Activated CD8-positive, alpha-beta memory T cell treated with anti-CD3 and anti-CD28 coated beads, Interleukin-2, amount 10 ng/mL, durations not matched to agents 7 days and 5 days (primary cell): Measurements from ENCODE around the gene OR13G1. TPM values are rescaled to one million over a fixed set of nuclear protein-coding genes. Genes with fewer than 3 reads are reported as not detected.
"Not testable (repeated sequence)": the region's sequence is repeated elsewhere in the genome, so short reads cannot be mapped to it uniquely, and the experiment has no call there.

Experiments used
- ATAC-seq: fragments of 150-1000 bp; cut with Tn5 transposase; one replicate; pipeline ENCODE4 v1.10.0; 2021; ENCODE audit warnings: moderate library complexity
- CTCF ChIA-PET: fragments of 350-600 bp; sonication (Branson Sonifier 250); formaldehyde crosslinking; loops from one replicate; lab custom pipeline; 2021; ENCODE audit warnings: antibody characterized with exemption; lab: Charles Lee
- DNase-seq: peaks from one replicate; pipeline ENCODE4 v3.0.0-alpha.2; 2020
- H3K27ac Mint-ChIP-seq: one replicate; pipeline ENCODE4 v1.8.0; 2021; ENCODE audit warnings: mild to moderate bottlenecking, mixed read lengths
- H3K27me3 Mint-ChIP-seq: one replicate; pipeline ENCODE4 v1.8.0; 2021; ENCODE audit warnings: mixed read lengths
- H3K36me3 Mint-ChIP-seq: one replicate; pipeline ENCODE4 v1.8.0; 2021; ENCODE audit warnings: mild to moderate bottlenecking, mixed read lengths
- H3K4me1 Mint-ChIP-seq: one replicate; pipeline ENCODE4 v1.8.0; 2021; ENCODE audit warnings: mixed read lengths
- H3K4me3 Mint-ChIP-seq: one replicate; pipeline ENCODE4 v1.8.0; 2021; ENCODE audit warnings: mild to moderate bottlenecking, moderate library complexity, mixed read lengths
- H3K9me3 Mint-ChIP-seq: one replicate; pipeline ENCODE4 v1.8.0; 2022; ENCODE audit warnings: low read depth, mixed read lengths
- total RNA-seq, 2 experiments: library from RNA; stranded (reverse); gene quantifications; one replicate each; pipeline ENCODE4 v1.2.3, GENCODE V29; 2021

Gene OR13G1
- total RNA-seq: not detected

DNA sequence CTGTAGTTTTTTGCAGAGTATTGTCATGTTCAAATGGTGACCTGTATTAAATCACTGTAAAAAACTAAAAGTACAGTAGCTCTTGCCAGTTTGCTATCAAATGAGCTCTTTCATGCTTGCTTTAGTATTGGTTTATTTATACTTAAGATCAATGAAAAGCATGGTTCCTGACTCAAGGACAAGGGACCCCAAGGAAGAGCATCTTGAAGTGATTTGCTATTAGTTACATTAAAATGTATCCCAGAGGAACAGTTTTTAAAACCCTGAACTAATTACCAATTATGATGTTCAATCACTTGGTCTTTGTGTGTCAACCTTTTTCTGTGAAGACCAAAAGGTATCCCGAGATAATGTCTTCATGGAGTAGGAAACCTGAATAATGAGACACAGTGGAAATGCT is at the start of gene OR13G1:
TSS of gene OR13G1 (minus strand) at position 101 of the 400 bp plus-strand sequence. CDS start 6,698 bp downstream, outside the sequence.
- no peak for ATAC-seq
- no peaks in the 10 kb centered on the region for H3K27me3 Mint-ChIP-seq
- CTCF ChIA-PET: no interaction called here

GRCh38 chr1:247721222-247721621 is 41.7 kb upstream of the OR13G1 start:
- no peak for ATAC-seq
- H3K9me3 Mint-ChIP-seq: peaks cover 9% of the 10 kb centered on the region
- H3K27me3 Mint-ChIP-seq: no peaks in the 10 kb centered on the region
- DNase-seq: no peak
- no peak overlapping the region for H3K27ac Mint-ChIP-seq
- no peaks in the 10 kb centered on the region for H3K36me3 Mint-ChIP-seq
- H3K4me1 Mint-ChIP-seq: no peaks in the 10 kb centered on the region
- no peak overlapping the region for H3K4me3 Mint-ChIP-seq
- CTCF ChIA-PET: no interaction called here

More for the DNA sequence above, at the start of gene OR13G1:
- no peaks in the 10 kb centered on the region for H3K9me3 Mint-ChIP-seq
- no peak within 1 kb of the TSS for H3K4me3 Mint-ChIP-seq
- no peak within 1 kb of the TSS for H3K27ac Mint-ChIP-seq
- no peaks in the 10 kb centered on the region for H3K36me3 Mint-ChIP-seq
- DNase-seq: no peak
- no peaks in the 10 kb centered on the region for H3K4me1 Mint-ChIP-seq

GRCh38 chr1:247716546-247716945 is 37.0 kb upstream of the OR13G1 start, which contains the start of gene OR6F1:
Gene OR6F1, minus strand, starts transcription at chr1:247716646. Its CDS starts 3,891 bp downstream, at chr1:247712755.
- Mint-ChIP-seq H3K4me3 (no peak within 1 kb of the TSS), H3K36me3 (no peaks in the 10 kb centered on the region), H3K4me1 (no peaks in the 10 kb centered on the region), H3K27ac (no peak within 1 kb of the TSS), H3K9me3 (peaks cover 6% of the 10 kb centered on the region), H3K27me3 (no peaks in the 10 kb centered on the region)
- DNase-seq (no peak), ATAC-seq (no peak)
- CTCF ChIA-PET: no interaction called here

- ATAC-seq: no peak
- H3K27me3 Mint-ChIP-seq: no peaks in the 10 kb centered on the region
- peaks cover 2% of the 10 kb centered on the region for H3K9me3 Mint-ChIP-seq
- H3K4me3 Mint-ChIP-seq: no peak overlapping the region
- H3K27ac Mint-ChIP-seq: no peak overlapping the region
- CTCF ChIA-PET: no interaction called here
- no peaks in the 10 kb centered on the region for H3K4me1 Mint-ChIP-seq
- DNase-seq: no peak
- no peaks in the 10 kb centered on the region for H3K36me3 Mint-ChIP-seq
Observed at GRCh38 chr1:247713753-247714152, 34.2 kb upstream of the OR13G1 start.

DNA sequence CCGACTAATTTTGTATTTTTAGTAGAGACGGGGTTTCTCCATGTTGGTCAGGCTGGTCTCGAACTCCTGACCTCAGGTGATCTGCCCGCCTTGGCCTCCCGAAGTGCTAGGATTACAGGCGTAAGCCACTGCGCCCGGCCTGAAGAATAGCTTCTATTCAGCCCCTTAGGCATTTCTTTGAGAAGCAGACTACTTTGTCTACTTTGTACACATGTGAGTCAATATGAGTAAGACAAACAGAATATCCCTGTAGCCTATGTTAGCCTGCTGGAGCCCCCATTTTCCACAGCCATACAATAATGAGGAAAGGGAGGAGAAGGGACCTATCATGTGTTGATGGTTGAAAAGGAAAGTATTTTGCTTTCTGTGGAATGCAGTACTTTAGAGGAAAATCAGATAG is 31.1 kb upstream of the OR13G1 start:
- H3K27me3 Mint-ChIP-seq, H3K4me1 Mint-ChIP-seq, ATAC-seq, H3K36me3 Mint-ChIP-seq, H3K4me3 Mint-ChIP-seq, CTCF ChIA-PET, DNase-seq, H3K9me3 Mint-ChIP-seq, H3K27ac Mint-ChIP-seq: not testable (repeated sequence)

DNA sequence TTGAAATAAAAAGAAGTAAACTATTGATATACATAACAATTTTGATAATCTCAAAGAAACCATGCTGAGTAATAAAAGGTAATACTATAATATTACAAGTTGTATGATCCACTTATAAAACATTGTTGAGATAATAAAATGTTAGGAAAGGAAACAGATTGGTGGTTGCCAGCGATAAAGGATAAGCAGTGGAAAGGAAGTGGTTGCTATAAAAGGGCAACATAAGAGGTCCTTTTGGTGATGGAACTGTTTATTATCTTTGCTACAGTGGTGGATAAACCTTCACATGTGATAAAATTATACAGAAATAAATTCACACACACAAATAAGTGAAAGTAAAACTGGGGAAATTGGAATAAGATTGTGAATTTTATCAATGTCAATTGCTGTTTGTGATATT is 21.8 kb upstream of the OR13G1 start:
- H3K27ac Mint-ChIP-seq: no peak overlapping the region
- DNase-seq: no peak
- no peak overlapping the region for H3K4me3 Mint-ChIP-seq
- CTCF ChIA-PET: no interaction called here
- no peak for ATAC-seq
- no peaks in the 10 kb centered on the region for H3K27me3 Mint-ChIP-seq
- no peaks in the 10 kb centered on the region for H3K4me1 Mint-ChIP-seq
- no peaks in the 10 kb centered on the region for H3K36me3 Mint-ChIP-seq
- H3K9me3 Mint-ChIP-seq: peaks cover 7% of the 10 kb centered on the region

DNA sequence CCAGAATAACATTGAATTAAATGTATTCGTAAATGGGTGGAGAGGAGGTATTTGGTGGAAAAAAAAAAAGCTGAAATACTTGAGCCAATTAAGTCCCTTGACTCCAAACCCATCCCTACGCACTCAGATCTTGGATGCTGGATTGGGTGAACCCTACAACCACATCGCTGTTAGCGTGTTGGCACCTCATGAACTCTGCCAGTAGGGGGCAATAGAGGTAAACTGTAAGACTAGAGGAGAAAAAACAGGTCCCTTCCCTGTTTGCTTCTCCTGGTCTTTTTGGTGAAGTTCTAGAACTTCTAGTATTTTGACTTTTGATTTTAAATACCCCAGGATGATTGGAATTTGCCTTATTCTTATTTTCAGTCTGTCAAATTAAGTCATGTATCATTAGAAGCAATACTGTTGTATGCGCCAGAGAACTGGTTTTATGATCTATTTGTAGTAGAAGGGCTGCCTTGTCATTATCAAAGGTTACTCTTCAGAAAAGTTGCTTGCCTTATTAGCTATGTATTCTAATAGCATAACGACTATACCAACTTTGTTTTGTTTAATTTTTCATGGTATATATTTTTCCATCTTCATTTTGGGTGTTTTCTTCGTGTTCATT is 1.9 kb upstream of the OR13G1 start:
- H3K4me3 Mint-ChIP-seq: no peak overlapping the region
- peak; percentile 55 for ATAC-seq

DNA sequence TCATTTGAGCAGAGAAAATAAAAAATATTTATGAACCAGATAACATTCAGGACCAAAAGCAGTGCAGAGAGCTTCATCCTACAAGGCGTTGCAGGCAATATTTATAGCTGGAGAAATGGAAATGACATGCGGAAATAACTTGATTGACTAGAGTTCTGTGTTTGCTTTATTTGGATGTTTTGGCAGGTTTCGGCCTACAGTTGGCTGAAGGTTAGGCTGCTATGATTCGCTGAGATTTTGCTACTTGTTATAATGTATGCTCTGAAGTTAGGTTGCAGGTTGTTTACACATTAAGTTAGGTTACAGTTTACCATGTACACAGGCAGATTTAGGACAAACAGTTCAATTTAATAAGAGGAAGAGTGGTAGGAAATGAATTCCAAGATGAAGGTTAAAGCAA is 632 bp upstream of the OR13G1 start:
- Mint-ChIP-seq H3K4me3 (no peak overlapping the region), H3K36me3 (no peaks in the 10 kb centered on the region), H3K4me1 (no peaks in the 10 kb centered on the region), H3K9me3 (no peaks in the 10 kb centered on the region), H3K27me3 (no peaks in the 10 kb centered on the region), H3K27ac (no peak overlapping the region)
- CTCF ChIA-PET: no interaction called here
- ATAC-seq (no peak), DNase-seq (no peak)

More for the DNA sequence above, 1.9 kb upstream of the OR13G1 start:
- Mint-ChIP-seq H3K27me3 (no peaks in the 10 kb centered on the region), H3K9me3 (no peaks in the 10 kb centered on the region), H3K36me3 (no peaks in the 10 kb centered on the region), H3K4me1 (no peaks in the 10 kb centered on the region), H3K27ac (no peak overlapping the region)
- peak; percentile 51 for DNase-seq
- CTCF ChIA-PET: no interaction called here

GRCh38 chr1:247669225-247669624 is 10.3 kb downstream of the OR13G1 start:
- CTCF ChIA-PET: no interaction called here
- Mint-ChIP-seq H3K9me3 (no peaks in the 10 kb centered on the region), H3K27ac (no peak overlapping the region), H3K27me3 (no peaks in the 10 kb centered on the region), H3K36me3 (no peaks in the 10 kb centered on the region), H3K4me1 (no peaks in the 10 kb centered on the region), H3K4me3 (no peak overlapping the region)
- DNase-seq (no peak), ATAC-seq (no peak)

- Mint-ChIP-seq H3K27ac (no peak overlapping the region), H3K9me3 (peaks cover 2% of the 10 kb centered on the region), H3K4me3 (no peak overlapping the region), H3K4me1 (no peaks in the 10 kb centered on the region), H3K27me3 (no peaks in the 10 kb centered on the region), H3K36me3 (no peaks in the 10 kb centered on the region)
- no peak for DNase-seq
- CTCF ChIA-PET: no interaction called here
- ATAC-seq: no peak
Observed at GRCh38 chr1:247656221-247656875, 23.2 kb downstream of the OR13G1 start.

DNA sequence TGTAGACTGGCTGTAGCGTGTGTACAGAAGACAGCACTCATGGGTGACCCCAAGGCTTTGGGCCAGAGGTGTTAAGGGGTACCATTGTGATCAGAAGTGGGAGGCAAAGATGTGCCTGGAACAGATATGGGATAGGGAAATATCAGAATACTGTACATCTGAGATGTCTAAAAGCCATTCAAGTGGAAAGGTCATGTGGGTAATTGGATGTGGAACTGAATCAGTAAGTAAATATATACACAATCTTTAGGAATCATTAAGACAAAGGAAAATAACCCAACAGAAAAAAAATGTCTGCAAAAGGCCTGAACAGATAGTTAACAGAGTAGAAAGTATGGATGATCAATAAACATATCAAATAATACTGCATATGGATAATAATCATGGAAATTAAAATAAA is 26.5 kb downstream of the OR13G1 start:
- Mint-ChIP-seq H3K27ac (no peak overlapping the region), H3K9me3 (peaks cover 2% of the 10 kb centered on the region), H3K4me1 (no peaks in the 10 kb centered on the region), H3K27me3 (no peaks in the 10 kb centered on the region), H3K36me3 (no peaks in the 10 kb centered on the region), H3K4me3 (no peak overlapping the region)
- CTCF ChIA-PET: no interaction called here
- ATAC-seq (no peak), DNase-seq (no peak)

DNA sequence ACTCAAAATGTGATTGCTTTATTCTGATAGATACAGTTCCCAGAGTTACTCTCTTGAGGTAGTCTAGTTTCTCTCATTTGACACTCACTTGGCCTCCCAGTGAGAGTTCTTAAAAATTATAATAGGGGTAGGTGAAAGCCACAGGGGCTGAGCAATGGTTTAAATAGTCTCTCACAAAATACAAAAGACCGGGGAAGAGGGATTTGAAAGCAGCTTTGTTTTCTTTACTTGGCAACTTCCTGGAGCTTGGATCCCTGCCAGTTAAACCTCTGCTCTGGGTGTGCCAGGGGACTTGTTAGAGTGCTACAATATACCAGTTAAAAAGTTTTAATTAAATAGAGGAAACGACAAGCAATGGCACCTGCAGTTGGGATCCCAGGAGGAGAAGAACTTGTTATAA is 31.7 kb downstream of the OR13G1 start:
- H3K4me1 Mint-ChIP-seq: no peaks in the 10 kb centered on the region
- H3K27ac Mint-ChIP-seq: no peak overlapping the region

GRCh38 chr1:247646867-247647266 is 32.7 kb downstream of the OR13G1 start:
- H3K36me3 Mint-ChIP-seq: no peaks in the 10 kb centered on the region
- H3K9me3 Mint-ChIP-seq: no peaks in the 10 kb centered on the region
- no peak overlapping the region for H3K27ac Mint-ChIP-seq
- H3K4me3 Mint-ChIP-seq: no peak overlapping the region
- H3K27me3 Mint-ChIP-seq: no peaks in the 10 kb centered on the region
- CTCF ChIA-PET: no interaction called here
- no peak for DNase-seq
- ATAC-seq: no peak
- H3K4me1 Mint-ChIP-seq: no peaks in the 10 kb centered on the region

More for the DNA sequence above, 31.7 kb downstream of the OR13G1 start:
- H3K27me3 Mint-ChIP-seq: no peaks in the 10 kb centered on the region
- H3K36me3 Mint-ChIP-seq: no peaks in the 10 kb centered on the region
- H3K9me3 Mint-ChIP-seq: peaks cover 2% of the 10 kb centered on the region
- no peak overlapping the region for H3K4me3 Mint-ChIP-seq
- no peak for ATAC-seq
- DNase-seq: no peak
- CTCF ChIA-PET: no interaction called here

- no peaks in the 10 kb centered on the region for H3K36me3 Mint-ChIP-seq
- H3K4me1 Mint-ChIP-seq: no peaks in the 10 kb centered on the region
Observed at GRCh38 chr1:247642742-247643141, 36.8 kb downstream of the OR13G1 start.

More at GRCh38 chr1:247642742-247643141, 36.8 kb downstream of the OR13G1 start:
- ATAC-seq (no peak), DNase-seq (no peak)
- CTCF ChIA-PET: no interaction called here
- H3K27ac Mint-ChIP-seq: no peak overlapping the region
- H3K4me3 Mint-ChIP-seq: no peak overlapping the region
- no peaks in the 10 kb centered on the region for H3K9me3 Mint-ChIP-seq
- peaks cover 5% of the 10 kb centered on the region for H3K27me3 Mint-ChIP-seq
